Endothelial cell of hepatic sinusoid (primary cell): ENCODE data around the gene DLK1.

Source experiments
- in situ Hi-C: cut with HindIII; loops from 2 replicates; pipeline ENCODE4 v1.10.0; 2017; ENCODE audit warnings: low sequenced_read_pairs

DLK1 gene

GRCh38 chr14:100731846-100732765, 5.4 kb downstream of the DLK1 start:
- in situ Hi-C loops: no loop called here

- in situ Hi-C loops: no loop called here
These were observed 6.0 kb downstream of the DLK1 start for GRCh38 chr14:100732766-100733100.

GRCh38 chr14:100733152-100733850, 6.6 kb downstream of the DLK1 start:
- in situ Hi-C loops: no loop called here

GRCh38 chr14:100734031-100734990, 7.6 kb downstream of the DLK1 start:
- in situ Hi-C loops: no loop called here

- in situ Hi-C loops: no loop called here
These were observed 8.6 kb downstream of the DLK1 start for GRCh38 chr14:100735271-100735670.

GRCh38 chr14:100736269-100737180, 9.8 kb downstream of the DLK1 start:
- in situ Hi-C loops: no loop called here

- in situ Hi-C loops: no loop called here
These were observed 10.8 kb downstream of the DLK1 start for GRCh38 chr14:100737526-100737925.

GRCh38 chr14:100738269-100738691, 11.6 kb downstream of the DLK1 start:
- in situ Hi-C loops: no loop called here

GRCh38 chr14:100738704-100739131, 12.0 kb downstream of the DLK1 start:
- in situ Hi-C loops: no loop called here

GRCh38 chr14:100739306-100739705, 12.6 kb downstream of the DLK1 start:
- in situ Hi-C loops: no loop called here

- in situ Hi-C loops: no loop called here
These were observed 13.6 kb downstream of the DLK1 start for GRCh38 chr14:100740196-100740825.

- in situ Hi-C loops: no loop called here
These were observed 14.2 kb downstream of the DLK1 start for GRCh38 chr14:100740929-100741328.

- in situ Hi-C loops: no loop called here
These were observed 15.3 kb downstream of the DLK1 start for GRCh38 chr14:100741966-100742365.

- in situ Hi-C loops: no loop called here
These were observed 19.6 kb downstream of the DLK1 start for GRCh38 chr14:100746326-100746725.

- in situ Hi-C loops: no loop called here
These were observed 20.4 kb downstream of the DLK1 start for GRCh38 chr14:100747021-100747586.

- in situ Hi-C loops: no loop called here
These were observed 21.0 kb downstream of the DLK1 start for GRCh38 chr14:100747736-100748135.

GRCh38 chr14:100748403-100748802, 21.7 kb downstream of the DLK1 start:
- in situ Hi-C loops: no loop called here

- in situ Hi-C loops: no loop called here
These were observed 22.3 kb downstream of the DLK1 start for GRCh38 chr14:100748944-100749343.

GRCh38 chr14:100749967-100750597, 23.4 kb downstream of the DLK1 start:
- in situ Hi-C loops: no loop called here
